GM20000 (cell line): ENCODE data around the gene PRSS56.

Experiments used
- DNase-seq: peaks from one replicate; pipeline ENCODE4 v3.0.0; 2012; ENCODE audit warnings: low spot score
- CTCF ChIP-seq: IDR thresholded peaks from 2 replicates; pipeline ENCODE4 v1.5.1; 2012; ENCODE audit warnings: mild to moderate bottlenecking, control low read depth; ENCODE audit errors: extremely low read depth, missing control alignments

The PRSS56 gene

GRCh38 chr2:232535761-232536530 lies 15.8 kb downstream of the PRSS56 start:
- no peak for TF ChIP-seq CTCF
- DNase-seq: no peak

GRCh38 chr2:232537079-232537478 lies 16.9 kb downstream of the PRSS56 start:
- DNase-seq: no peak

GRCh38 chr2:232537499-232537898 lies 17.3 kb downstream of the PRSS56 start:
- no peak for DNase-seq
- no peak for TF ChIP-seq CTCF

More at GRCh38 chr2:232537079-232537478, 16.9 kb downstream of the PRSS56 start:
- no peak for TF ChIP-seq CTCF

GRCh38 chr2:232538671-232539070 lies 18.5 kb downstream of the PRSS56 start:
- no peak for DNase-seq
- TF ChIP-seq CTCF: no peak

- no peak for DNase-seq
- no peak for TF ChIP-seq CTCF
These were observed 19.4 kb downstream of the PRSS56 start, which contains the start of gene CHRNG for GRCh38 chr2:232539298-232540231. Gene CHRNG (plus strand): TSS chr2:232539692. CDS start chr2:232539748, 56 bp downstream.

GRCh38 chr2:232540441-232541041 lies 20.4 kb downstream of the PRSS56 start:
- TF ChIP-seq CTCF: no peak
- no peak for DNase-seq
